Thymus (tissue), 11 donors: Measurements from ENCODE around the gene ATP13A2. TPM values are rescaled to one million over a fixed set of nuclear protein-coding genes. Genes with fewer than 3 reads are reported as not detected.

Source experiments
- DNase-seq, 9 donors: peaks; one replicate each; pipeline ENCODE4 v3.0.0-alpha.2; 2013; ENCODE audit warnings: low spot score in 9 of 9, low read depth in 6 of 9, missing footprints in 1 of 9
- H3K27ac ChIP-seq, 2 donors: one replicate each; pipeline ENCODE4 v1.5.1; 2013; ENCODE audit warnings: control low read depth in 1 of 2, low read depth in 1 of 2, low read length in 1 of 2, mild to moderate bottlenecking in 1 of 2, moderate library complexity in 1 of 2
- H3K27me3 ChIP-seq, 2 donors: one replicate each; pipeline ENCODE4 v1.5.1; 2013; ENCODE audit warnings: low read length in 1 of 2; ENCODE audit not compliant: control insufficient read depth in 2 of 2, insufficient read depth in 1 of 2
- H3K36me3 ChIP-seq, 2 donors: one replicate each; pipeline ENCODE4 v1.5.1; 2013; ENCODE audit warnings: low read length in 1 of 2, mild to moderate bottlenecking in 1 of 2, moderate library complexity in 1 of 2; ENCODE audit not compliant: control insufficient read depth in 2 of 2, insufficient read depth in 2 of 2
- H3K4me1 ChIP-seq, 2 donors: one replicate each; pipeline ENCODE4 v1.5.1; 2013; ENCODE audit warnings: low read length in 2 of 2; ENCODE audit not compliant: control insufficient read depth in 2 of 2, insufficient read depth in 2 of 2
- H3K4me3 ChIP-seq, 2 donors: one replicate each; pipeline ENCODE4 v1.5.1; 2013; ENCODE audit warnings: low read length in 2 of 2, control low read depth in 1 of 2, mild to moderate bottlenecking in 1 of 2
- H3K9me3 ChIP-seq, 2 donors: one replicate each; pipeline ENCODE4 v1.5.1; 2013; ENCODE audit warnings: low read length in 1 of 2, mild to moderate bottlenecking in 1 of 2; ENCODE audit not compliant: control insufficient read depth in 2 of 2, insufficient read depth in 1 of 2
- WGBS: extraction: QIAGEN DNeasy Blood & Tissue Kit; methylation state at CpG from one replicate; pipeline ENCODE4 v1.1.7; 2013; 5-methylcytosine and 5-hydroxymethylcytosine counted together
- polyA plus RNA-seq: library from polyadenylated mRNA; stranded (reverse); fragments of 200-250 nt; gene quantifications from one replicate; pipeline ENCODE4 v1.2.3, GENCODE V29; 2013
- total RNA-seq: library from RNA; stranded (reverse); fragments of 120-200 nt; gene quantifications from one replicate; pipeline ENCODE4 v1.2.4, GENCODE V29; 2013
- donor health status: healthy.

Gene ATP13A2
- total and polyA plus RNA-seq, 2 donors, result 9.3 to 18.3 TPM

GRCh38 chr1:17012775-17013490, 1.2 kb upstream of the ATP13A2 start:
- Histone ChIP-seq H3K36me3 (peaks cover 0 to 2% of the 10 kb centered on the region in 2 donors), H3K4me3 (no peak overlapping the region), H3K27me3 (peaks cover 0 to 9% of the 10 kb centered on the region in 2 donors), H3K4me1 (peaks cover 8 to 21% of the 10 kb centered on the region in 2 donors), H3K9me3 (no peaks in the 10 kb centered on the region), H3K27ac (no peak overlapping the region)
- no peak for DNase-seq
- WGBS, result 94% methylated on average over 9 of the region's 9 CpGs

GRCh38 chr1:17011092-17011438, 663 bp downstream of the ATP13A2 start:
- DNase-seq, result no peak
- Histone ChIP-seq H3K9me3 (no peaks in the 10 kb centered on the region), H3K36me3 (no peaks in the 10 kb centered on the region), H3K27ac (no peak overlapping the region), H3K4me3 (peak overlapping the region; percentile 63 to 92), H3K27me3 (peaks cover 0 to 9% of the 10 kb centered on the region in 2 donors), H3K4me1 (peaks cover 8 to 21% of the 10 kb centered on the region in 2 donors)
- 1% methylated on average over 15 of the region's 15 CpGs for WGBS

GRCh38 chr1:17009706-17010105, 2.0 kb downstream of the ATP13A2 start:
- Histone ChIP-seq H3K27ac (no peak overlapping the region), H3K27me3 (peaks cover 0 to 9% of the 10 kb centered on the region in 2 donors), H3K36me3 (peaks cover 0 to 7% of the 10 kb centered on the region in 2 donors), H3K4me3 (no peak overlapping the region), H3K4me1 (peaks cover 8 to 21% of the 10 kb centered on the region in 2 donors), H3K9me3 (no peaks in the 10 kb centered on the region)
- DNase-seq, result no peak
- 51% methylated on average over 4 of the region's 4 CpGs for WGBS

GRCh38 chr1:17008208-17008855, 3.4 kb downstream of the ATP13A2 start:
- peaks cover 8 to 20% of the 10 kb centered on the region in 2 donors for H3K4me1 ChIP-seq
- 98% methylated on average over 15 of the region's 15 CpGs for WGBS
- peaks cover 0 to 8% of the 10 kb centered on the region in 2 donors for H3K27me3 ChIP-seq
- H3K9me3 ChIP-seq, result no peaks in the 10 kb centered on the region
- DNase-seq, result no peak
- no peak overlapping the region for H3K27ac ChIP-seq
- H3K4me3 ChIP-seq, result no peak overlapping the region
- peaks cover 6 to 18% of the 10 kb centered on the region in 2 donors for H3K36me3 ChIP-seq

- Histone ChIP-seq H3K4me1 (peaks cover 7 to 14% of the 10 kb centered on the region in 2 donors), H3K36me3 (peaks cover 6 to 30% of the 10 kb centered on the region in 2 donors)
- 96% methylated on average over 8 of the region's 8 CpGs for WGBS
Measured at GRCh38 chr1:17007121-17007520, 4.6 kb downstream of the ATP13A2 start.

GRCh38 chr1:17005365-17005740, 6.4 kb downstream of the ATP13A2 start:
- 98% methylated on average over 19 of the region's 19 CpGs for WGBS
- no peak overlapping the region for H3K27ac ChIP-seq
- no peak overlapping the region for H3K4me3 ChIP-seq
- H3K9me3 ChIP-seq, result no peaks in the 10 kb centered on the region
- no peaks in the 10 kb centered on the region for H3K27me3 ChIP-seq
- no peak for DNase-seq
- peaks cover 6 to 42% of the 10 kb centered on the region in 2 donors for H3K36me3 ChIP-seq
- peaks cover 0 to 1% of the 10 kb centered on the region in 2 donors for H3K4me1 ChIP-seq

More at GRCh38 chr1:17007121-17007520, 4.6 kb downstream of the ATP13A2 start:
- Histone ChIP-seq H3K27me3 (peaks cover 0 to 6% of the 10 kb centered on the region in 2 donors), H3K4me3 (no peak overlapping the region), H3K9me3 (no peaks in the 10 kb centered on the region), H3K27ac (no peak overlapping the region)
- DNase-seq, result no peak

GRCh38 chr1:17004466-17005364, 7.0 kb downstream of the ATP13A2 start:
- Histone ChIP-seq H3K4me3 (no peak overlapping the region), H3K36me3 (peaks cover 6 to 48% of the 10 kb centered on the region in 2 donors), H3K9me3 (no peaks in the 10 kb centered on the region), H3K4me1 (no peaks in the 10 kb centered on the region), H3K27ac (no peak overlapping the region), H3K27me3 (no peaks in the 10 kb centered on the region)
- 98% methylated on average over 24 of the region's 24 CpGs for WGBS
- no peak for DNase-seq

- no peaks in the 10 kb centered on the region for H3K9me3 ChIP-seq
- 98% methylated on average over 4 of the region's 4 CpGs for WGBS
- no peak overlapping the region for H3K27ac ChIP-seq
- no peak overlapping the region for H3K4me3 ChIP-seq
- H3K4me1 ChIP-seq, result no peaks in the 10 kb centered on the region
- no peak for DNase-seq
- no peaks in the 10 kb centered on the region for H3K27me3 ChIP-seq
- peaks cover 6 to 63% of the 10 kb centered on the region in 2 donors for H3K36me3 ChIP-seq
Measured at GRCh38 chr1:17002524-17002902, 9.2 kb downstream of the ATP13A2 start.
